ENCODE results near the gene ACAD11.

Gene ACAD11

DNA sequence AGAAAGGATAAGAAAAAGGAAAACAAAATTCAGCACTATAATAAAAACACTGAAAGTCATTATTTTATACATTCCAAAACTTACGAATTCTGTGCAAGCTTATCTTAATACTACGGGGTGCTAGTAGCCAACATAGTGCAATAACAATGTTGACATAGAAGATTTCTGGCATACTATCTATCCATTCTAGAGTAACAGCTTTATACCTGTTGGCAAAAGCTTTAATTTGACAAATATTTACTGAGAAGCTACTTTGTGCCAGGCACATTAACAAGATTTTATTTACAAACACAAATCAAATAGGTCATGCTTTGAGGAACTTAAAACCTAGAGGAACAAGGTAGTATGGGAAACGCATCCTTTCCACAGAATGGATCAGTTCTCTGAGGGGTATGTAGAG is 61.4 kb downstream of the ACAD11 start:
- H3K36me3 ChIP-seq (ENCODE audit: control insufficient read depth in 1 of 2, insufficient read depth in 2 of 2, low read length in 2 of 2) = peaks cover 0 to 11% of the 10 kb centered on the region in 2 donors
- H3K9me3 ChIP-seq (ENCODE audit: control insufficient read depth in 1 of 2, low read length in 2 of 2) = no peaks in the 10 kb centered on the region
- no peak overlapping the region for H3K27ac ChIP-seq (ENCODE audit: low read length)
- no peaks in the 10 kb centered on the region for H3K4me1 ChIP-seq (ENCODE audit: control insufficient read depth in 1 of 2, insufficient read depth in 2 of 2, low read length in 2 of 2)
- no peaks in the 10 kb centered on the region for H3K27me3 ChIP-seq (ENCODE audit: low read depth, low read length)
- H3K4me3 ChIP-seq (ENCODE audit: low read depth in 1 of 2, low read length in 2 of 2) = peak overlapping the region; percentile 10 to 34

DNA sequence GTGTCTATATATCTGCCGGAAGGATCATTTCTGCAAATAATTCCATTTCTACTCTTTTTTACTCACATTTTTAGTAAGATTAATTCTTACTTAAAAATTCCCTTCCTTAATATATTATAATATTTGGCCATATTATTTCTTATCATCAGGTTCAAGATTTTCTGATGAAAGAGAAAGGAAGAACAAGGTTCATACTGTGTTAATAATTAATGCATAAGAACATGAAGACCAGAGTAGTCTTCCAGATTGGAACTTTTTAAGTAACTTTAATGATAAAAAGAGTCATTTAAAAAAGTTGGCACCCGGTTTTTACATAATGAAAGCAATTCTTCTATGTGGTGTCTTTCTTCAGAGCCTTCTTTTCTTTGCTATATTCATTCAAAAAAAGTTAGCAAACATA is 61.9 kb downstream of the ACAD11 start:
- peak overlapping the region; percentile 34 to 65 for H3K4me3 ChIP-seq (ENCODE audit: low read depth in 1 of 2, low read length in 2 of 2)
- H3K4me1 ChIP-seq (ENCODE audit: control insufficient read depth in 1 of 2, insufficient read depth in 2 of 2, low read length in 2 of 2) = no peaks in the 10 kb centered on the region
- peaks cover 0 to 5% of the 10 kb centered on the region in 2 donors for H3K36me3 ChIP-seq (ENCODE audit: control insufficient read depth in 1 of 2, insufficient read depth in 2 of 2, low read length in 2 of 2)
- H3K27me3 ChIP-seq (ENCODE audit: low read depth, low read length) = no peaks in the 10 kb centered on the region
- H3K27ac ChIP-seq (ENCODE audit: low read length) = peak overlapping the region; percentile 32
- no peaks in the 10 kb centered on the region for H3K9me3 ChIP-seq (ENCODE audit: control insufficient read depth in 1 of 2, low read length in 2 of 2)

DNA sequence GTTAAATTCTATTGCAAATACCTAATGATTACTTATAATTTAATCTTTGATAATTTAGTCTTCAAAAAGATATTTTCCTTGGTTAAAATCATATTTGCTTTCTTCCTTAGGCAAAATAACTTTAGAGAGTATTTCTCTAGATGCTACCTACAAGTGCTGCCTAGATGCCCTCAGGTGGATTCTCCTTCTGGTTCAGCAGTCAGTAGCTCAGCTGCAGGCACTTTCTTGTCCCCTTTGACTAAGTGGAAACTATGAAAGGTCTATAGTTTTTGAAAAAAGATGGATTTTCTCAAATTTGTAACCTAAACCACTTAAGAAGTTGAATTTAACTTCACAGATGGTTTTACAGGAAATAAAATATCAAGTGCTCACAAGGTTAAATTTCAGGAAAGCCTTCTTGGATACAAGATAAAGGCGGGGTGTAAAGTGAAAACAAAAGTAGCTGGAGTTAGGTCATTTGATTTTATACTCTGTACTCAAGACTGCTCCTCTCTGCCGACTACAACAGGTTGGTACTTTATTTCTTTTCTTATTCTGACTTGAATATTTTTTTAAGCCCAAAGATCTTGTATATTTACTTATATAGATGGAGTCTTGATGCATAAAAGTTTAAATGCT is 62.7 kb downstream of the ACAD11 start, which contains the start of gene ACKR4:
Gene ACKR4, plus strand, starts transcription at position 455 of the 618 bp plus-strand sequence. CDS start 3,128 bp downstream, outside the sequence.
- Histone ChIP-seq H3K36me3 (ENCODE audit: control insufficient read depth in 1 of 2, insufficient read depth in 2 of 2, low read length in 2 of 2) (peaks cover 0 to 5% of the 10 kb centered on the region in 2 donors), H3K4me3 (ENCODE audit: low read depth in 1 of 2, low read length in 2 of 2) (peak within 1 kb of the TSS; percentile 34 to 65), H3K27me3 (ENCODE audit: low read depth, low read length) (no peaks in the 10 kb centered on the region), H3K9me3 (ENCODE audit: control insufficient read depth in 1 of 2, low read length in 2 of 2) (no peaks in the 10 kb centered on the region), H3K4me1 (ENCODE audit: control insufficient read depth in 1 of 2, insufficient read depth in 2 of 2, low read length in 2 of 2) (no peaks in the 10 kb centered on the region), H3K27ac (ENCODE audit: low read length) (peak within 1 kb of the TSS; percentile 32)

DNA sequence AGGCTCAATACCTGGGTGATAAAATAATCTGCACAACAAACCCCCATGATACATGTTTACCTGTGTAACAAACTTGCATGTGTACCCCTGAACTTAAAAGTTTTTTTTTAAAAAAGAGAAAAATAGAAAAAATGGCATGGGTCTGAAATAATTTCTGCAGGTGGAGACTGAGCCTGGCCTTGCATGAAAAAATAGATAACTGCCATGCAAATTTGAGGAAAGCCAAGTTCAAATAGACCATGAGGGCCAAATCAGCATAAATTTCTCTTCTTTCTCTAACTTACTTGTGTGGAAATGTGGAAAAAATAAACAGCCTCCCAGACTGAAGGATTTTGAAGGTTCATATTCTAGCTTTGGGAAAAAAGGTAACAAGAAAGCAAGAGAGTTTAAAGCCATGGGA is 63.3 kb downstream of the ACAD11 start:
- Histone ChIP-seq H3K9me3 (ENCODE audit: control insufficient read depth in 1 of 2, low read length in 2 of 2) (no peaks in the 10 kb centered on the region), H3K36me3 (ENCODE audit: control insufficient read depth in 1 of 2, insufficient read depth in 2 of 2, low read length in 2 of 2) (peaks cover 0 to 8% of the 10 kb centered on the region in 2 donors), H3K27me3 (ENCODE audit: low read depth, low read length) (no peaks in the 10 kb centered on the region), H3K27ac (ENCODE audit: low read length) (no peak overlapping the region), H3K4me1 (ENCODE audit: control insufficient read depth in 1 of 2, insufficient read depth in 2 of 2, low read length in 2 of 2) (no peaks in the 10 kb centered on the region), H3K4me3 (ENCODE audit: low read depth in 1 of 2, low read length in 2 of 2) (no peak overlapping the region)

DNA sequence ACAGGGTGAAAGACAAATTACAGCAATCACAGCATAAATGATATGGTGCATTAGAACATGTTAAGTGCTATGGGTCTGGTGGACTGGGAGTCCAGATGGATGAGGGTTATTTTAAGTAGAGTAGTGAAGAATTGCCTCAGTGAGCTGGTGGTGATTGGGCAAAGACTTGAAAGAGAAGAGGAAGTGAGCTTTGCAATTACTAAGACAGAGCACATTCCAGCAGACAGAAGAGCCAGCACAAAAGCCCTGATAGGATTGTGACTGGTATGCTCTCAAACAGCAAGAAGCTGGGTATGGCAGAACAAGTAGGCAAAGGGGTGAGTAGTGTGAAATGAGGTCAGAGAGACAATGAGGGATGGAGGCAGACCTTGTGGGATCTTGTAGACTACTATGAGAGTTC is 64.6 kb downstream of the ACAD11 start:
- Histone ChIP-seq H3K4me1 (ENCODE audit: control insufficient read depth in 1 of 2, insufficient read depth in 2 of 2, low read length in 2 of 2) (no peaks in the 10 kb centered on the region), H3K27me3 (ENCODE audit: low read depth, low read length) (no peaks in the 10 kb centered on the region), H3K4me3 (ENCODE audit: low read depth in 1 of 2, low read length in 2 of 2) (no peak overlapping the region), H3K27ac (ENCODE audit: low read length) (no peak overlapping the region), H3K9me3 (ENCODE audit: control insufficient read depth in 1 of 2, low read length in 2 of 2) (no peaks in the 10 kb centered on the region), H3K36me3 (ENCODE audit: control insufficient read depth in 1 of 2, insufficient read depth in 2 of 2, low read length in 2 of 2) (peaks cover 0 to 8% of the 10 kb centered on the region in 2 donors)

DNA sequence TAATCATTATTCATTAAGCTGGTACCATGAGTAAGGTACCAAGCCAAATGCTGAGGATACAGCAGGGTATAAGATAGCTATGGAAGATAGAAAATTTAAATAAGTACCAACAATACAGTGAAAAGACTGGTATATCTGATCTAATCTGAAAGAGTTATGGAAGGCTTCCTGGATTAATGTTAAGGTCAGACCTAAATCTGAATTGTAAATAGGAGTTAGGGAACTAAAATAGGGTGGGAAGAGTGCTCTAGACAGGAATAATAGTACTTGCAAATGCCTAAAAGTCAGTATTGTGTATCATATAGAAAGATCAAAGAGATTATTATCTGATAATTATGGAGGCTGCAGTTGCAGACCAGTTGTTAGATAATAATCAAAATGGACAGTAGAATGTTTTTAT is 65.1 kb downstream of the ACAD11 start:
- Histone ChIP-seq H3K36me3 (ENCODE audit: control insufficient read depth in 1 of 2, insufficient read depth in 2 of 2, low read length in 2 of 2) (peaks cover 0 to 8% of the 10 kb centered on the region in 2 donors), H3K27me3 (ENCODE audit: low read depth, low read length) (no peaks in the 10 kb centered on the region), H3K4me1 (ENCODE audit: control insufficient read depth in 1 of 2, insufficient read depth in 2 of 2, low read length in 2 of 2) (no peaks in the 10 kb centered on the region), H3K27ac (ENCODE audit: low read length) (peak overlapping the region; percentile 1), H3K4me3 (ENCODE audit: low read depth in 1 of 2, low read length in 2 of 2) (no peak overlapping the region), H3K9me3 (ENCODE audit: control insufficient read depth in 1 of 2, low read length in 2 of 2) (no peaks in the 10 kb centered on the region)

DNA sequence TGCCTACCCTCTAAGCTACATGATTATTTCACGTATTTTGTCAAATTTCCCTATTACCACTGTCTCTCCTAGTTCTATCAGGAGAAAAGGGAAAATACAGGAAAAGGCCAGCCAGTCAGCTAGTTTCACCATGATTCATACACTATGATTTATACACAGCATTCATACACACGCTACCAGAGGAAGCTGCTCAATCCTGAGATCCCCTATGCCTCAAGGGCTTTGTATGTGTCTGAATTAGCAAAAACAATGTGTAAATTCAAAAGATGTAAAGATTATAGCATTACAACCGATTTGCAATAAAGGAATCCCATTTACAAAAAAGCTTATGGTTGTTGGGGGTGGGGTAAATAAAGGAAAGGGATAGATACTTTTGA is 65.7 kb downstream of the ACAD11 start:
- Histone ChIP-seq H3K36me3 (ENCODE audit: control insufficient read depth in 1 of 2, insufficient read depth in 2 of 2, low read length in 2 of 2) (peaks cover 0 to 9% of the 10 kb centered on the region in 2 donors), H3K4me3 (ENCODE audit: low read depth in 1 of 2, low read length in 2 of 2) (no peak overlapping the region), H3K9me3 (ENCODE audit: control insufficient read depth in 1 of 2, low read length in 2 of 2) (no peaks in the 10 kb centered on the region), H3K27ac (ENCODE audit: low read length) (peak overlapping the region; percentile 1), H3K27me3 (ENCODE audit: low read depth, low read length) (no peaks in the 10 kb centered on the region), H3K4me1 (ENCODE audit: control insufficient read depth in 1 of 2, insufficient read depth in 2 of 2, low read length in 2 of 2) (no peaks in the 10 kb centered on the region)

DNA sequence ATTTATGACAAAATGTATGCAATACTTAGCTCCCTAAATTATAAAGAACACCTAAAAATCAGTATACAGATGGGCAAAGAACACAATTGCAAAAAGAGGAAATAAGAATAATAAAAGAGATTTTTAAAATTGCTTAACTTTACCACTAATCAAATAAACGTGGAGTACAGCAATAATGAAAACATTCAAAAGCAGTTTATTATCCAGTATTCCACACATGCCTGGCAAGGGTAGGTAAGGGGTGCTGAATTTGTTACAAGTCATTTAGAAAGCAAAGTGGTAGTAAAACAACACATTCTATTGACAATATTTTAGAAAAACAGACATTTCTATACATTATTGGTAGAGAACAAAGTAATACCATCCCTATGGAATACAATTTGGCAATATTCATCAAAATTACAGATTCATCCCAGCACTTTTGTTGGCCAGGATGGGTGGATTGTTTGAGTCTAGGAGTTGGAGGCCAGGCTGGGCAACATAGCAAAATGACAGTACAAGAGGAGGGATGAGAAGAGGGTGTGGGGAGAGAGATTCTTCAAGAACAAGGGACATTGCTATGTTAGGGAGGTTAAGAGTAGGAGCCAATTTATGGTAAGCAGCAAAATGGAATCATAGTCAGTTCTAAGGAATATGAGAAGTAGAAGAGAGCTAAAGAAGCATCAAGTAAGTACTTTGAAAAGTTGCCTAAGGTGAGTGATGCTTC is 66.2 kb downstream of the ACAD11 start:
- Histone ChIP-seq H3K9me3 (ENCODE audit: control insufficient read depth in 1 of 2, low read length in 2 of 2) (no peaks in the 10 kb centered on the region), H3K27ac (ENCODE audit: low read length) (no peak overlapping the region)

DNA sequence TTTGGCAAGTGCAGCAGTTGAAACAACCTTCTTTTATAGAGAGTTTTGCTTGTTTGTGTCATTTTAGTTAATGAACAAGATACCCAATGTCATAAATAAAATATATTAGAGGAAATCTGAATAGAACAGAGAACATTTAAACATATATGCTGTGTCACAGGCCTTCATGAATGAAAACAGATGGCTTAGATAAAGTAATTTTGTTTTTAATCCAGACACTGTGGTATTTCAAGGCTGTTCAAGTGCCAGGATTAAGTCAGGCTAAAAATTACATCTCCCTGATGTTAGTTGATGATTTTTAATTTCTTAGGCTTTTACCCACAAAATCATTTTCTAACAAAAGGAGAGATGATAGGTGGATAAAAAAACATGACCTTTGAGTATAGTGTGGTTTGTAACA is 67.4 kb downstream of the ACAD11 start:
- Histone ChIP-seq H3K9me3 (ENCODE audit: control insufficient read depth in 1 of 2, low read length in 2 of 2) (no peaks in the 10 kb centered on the region), H3K36me3 (ENCODE audit: control insufficient read depth in 1 of 2, insufficient read depth in 2 of 2, low read length in 2 of 2) (peaks cover 0 to 6% of the 10 kb centered on the region in 2 donors), H3K27ac (ENCODE audit: low read length) (no peak overlapping the region)

More for the DNA sequence above, 66.2 kb downstream of the ACAD11 start:
- Histone ChIP-seq H3K27me3 (ENCODE audit: low read depth, low read length) (no peaks in the 10 kb centered on the region), H3K36me3 (ENCODE audit: control insufficient read depth in 1 of 2, insufficient read depth in 2 of 2, low read length in 2 of 2) (peaks cover 0 to 6% of the 10 kb centered on the region in 2 donors), H3K4me3 (ENCODE audit: low read depth in 1 of 2, low read length in 2 of 2) (no peak overlapping the region), H3K4me1 (ENCODE audit: control insufficient read depth in 1 of 2, insufficient read depth in 2 of 2, low read length in 2 of 2) (no peaks in the 10 kb centered on the region)

DNA sequence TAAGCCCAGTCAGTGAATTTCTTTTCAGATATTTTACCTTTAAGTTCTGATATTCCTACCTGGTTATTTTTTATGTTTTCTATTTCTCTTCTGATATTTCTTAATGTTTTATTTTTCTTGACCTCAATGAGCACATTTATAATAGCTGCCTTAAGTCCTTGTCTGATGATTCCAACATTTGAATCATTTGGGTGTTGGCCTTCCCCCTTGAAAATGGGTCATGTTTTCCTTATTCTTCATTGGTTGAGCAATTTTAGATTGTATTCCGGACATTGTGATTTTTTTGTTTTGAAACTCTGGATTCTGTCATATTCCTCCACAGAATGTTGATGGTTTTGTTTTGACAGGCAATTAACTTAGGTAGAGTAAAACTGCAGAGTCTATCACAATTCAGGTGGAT is 72.2 kb downstream of the ACAD11 start:
- Histone ChIP-seq H3K4me1 (ENCODE audit: control insufficient read depth in 1 of 2, insufficient read depth in 2 of 2, low read length in 2 of 2) (no peaks in the 10 kb centered on the region), H3K27me3 (ENCODE audit: low read depth, low read length) (no peaks in the 10 kb centered on the region), H3K27ac (ENCODE audit: low read length) (no peak overlapping the region), H3K36me3 (ENCODE audit: control insufficient read depth in 1 of 2, insufficient read depth in 2 of 2, low read length in 2 of 2) (peaks cover 0 to 6% of the 10 kb centered on the region in 2 donors), H3K4me3 (ENCODE audit: low read depth in 1 of 2, low read length in 2 of 2) (no peak overlapping the region), H3K9me3 (ENCODE audit: control insufficient read depth in 1 of 2, low read length in 2 of 2) (no peaks in the 10 kb centered on the region)

More for the DNA sequence above, 67.4 kb downstream of the ACAD11 start:
- Histone ChIP-seq H3K27me3 (ENCODE audit: low read depth, low read length) (no peaks in the 10 kb centered on the region), H3K4me1 (ENCODE audit: control insufficient read depth in 1 of 2, insufficient read depth in 2 of 2, low read length in 2 of 2) (no peaks in the 10 kb centered on the region), H3K4me3 (ENCODE audit: low read depth in 1 of 2, low read length in 2 of 2) (no peak overlapping the region)

DNA sequence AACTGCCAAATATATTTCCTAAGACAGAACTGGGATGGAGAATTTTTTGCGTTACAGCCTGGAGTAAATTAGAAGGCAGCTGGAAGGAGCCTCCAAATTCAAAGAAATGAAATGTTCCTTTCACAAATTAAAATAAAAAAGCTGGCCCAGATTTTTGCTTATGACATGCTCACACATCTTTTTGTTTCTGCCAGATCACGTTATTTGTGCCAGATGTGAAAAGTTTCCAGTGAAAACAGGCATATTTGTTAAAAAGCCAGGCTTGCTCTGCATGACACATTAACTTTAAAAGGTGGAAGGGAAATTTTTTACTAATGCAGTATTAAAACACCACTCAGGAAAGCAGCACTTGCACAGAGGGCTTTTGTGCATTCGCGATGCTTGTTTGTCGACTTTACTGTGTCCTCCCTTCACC is 85.8 kb downstream of the ACAD11 start:
- H3K4me1 ChIP-seq (ENCODE audit: control insufficient read depth in 1 of 2, insufficient read depth in 2 of 2, low read length in 2 of 2) = peaks cover 0 to 14% of the 10 kb centered on the region in 2 donors
- no peaks in the 10 kb centered on the region for H3K27me3 ChIP-seq (ENCODE audit: low read depth, low read length)
- H3K36me3 ChIP-seq (ENCODE audit: control insufficient read depth in 1 of 2, insufficient read depth in 2 of 2, low read length in 2 of 2) = peaks cover 15 to 18% of the 10 kb centered on the region in 2 donors
- no peak overlapping the region for H3K27ac ChIP-seq (ENCODE audit: low read length)
- no peak overlapping the region for H3K4me3 ChIP-seq (ENCODE audit: low read depth in 1 of 2, low read length in 2 of 2)
- H3K9me3 ChIP-seq (ENCODE audit: control insufficient read depth in 1 of 2, low read length in 2 of 2) = peaks cover 0 to 3% of the 10 kb centered on the region in 2 donors

Measured in muscle layer of duodenum (tissue), 2 donors.